Hepatocyte (in vitro differentiated cells): Measurements from ENCODE around the gene THRSP. TPM values are rescaled to one million over a fixed set of nuclear protein-coding genes. Genes with fewer than 3 reads are reported as not detected.

Experiments
- DNase-seq: peaks from one replicate; pipeline ENCODE4 v3.0.0-alpha.2; 2016; ENCODE audit warnings: low spot score
- H2AFZ ChIP-seq: fragments of 200-600 bp; sonication (generic); 2 replicates; pipeline ENCODE4 v1.6.0; 2016; ENCODE audit warnings: antibody characterized with exemption, mild to moderate bottlenecking
- H3K27ac ChIP-seq: fragments of 200-600 bp; sonication (generic); 2 replicates; pipeline ENCODE4 v1.5.1; 2016; ENCODE audit warnings: mild to moderate bottlenecking
- H3K27me3 ChIP-seq: fragments of 200-600 bp; sonication (generic); 2 replicates; pipeline ENCODE4 v1.6.1; 2016
- H3K36me3 ChIP-seq: fragments of 200-600 bp; sonication (generic); replicated peaks from 2 replicates; pipeline ENCODE4 v1.5.1; 2016; ENCODE audit warnings: low read depth; ENCODE audit not compliant: insufficient read depth
- H3K4me1 ChIP-seq: fragments of 200-600 bp; sonication (generic); 2 replicates; pipeline ENCODE4 v1.5.1; 2016; ENCODE audit warnings: mild to moderate bottlenecking, moderate library complexity; ENCODE audit not compliant: insufficient read depth
- H3K4me2 ChIP-seq: fragments of 200-600 bp; sonication (generic); 2 replicates; pipeline ENCODE4 v1.6.0; 2016
- H3K4me3 ChIP-seq: fragments of 200-600 bp; sonication (generic); 2 replicates; pipeline ENCODE4 v1.5.1; 2016; ENCODE audit warnings: mild to moderate bottlenecking
- H3K79me2 ChIP-seq: fragments of 200-600 bp; sonication (generic); 2 replicates; pipeline ENCODE4 v1.6.0; 2017; ENCODE audit warnings: mild to moderate bottlenecking
- H3K9me2 ChIP-seq: fragments of 200-600 bp; sonication (generic); replicated peaks from 2 replicates; pipeline ENCODE4 v1.6.0; 2017; ENCODE audit warnings: mild to moderate bottlenecking; ENCODE audit not compliant: insufficient read depth
- H3K9me3 ChIP-seq: fragments of 200-600 bp; sonication (generic); 2 replicates; pipeline ENCODE4 v1.5.1; 2016; ENCODE audit warnings: low read depth, mild to moderate bottlenecking
- H4K20me1 ChIP-seq: fragments of 200-600 bp; sonication (generic); 2 replicates; pipeline ENCODE4 v1.6.0; 2016; ENCODE audit warnings: mild to moderate bottlenecking; ENCODE audit not compliant: insufficient read depth, poor library complexity, severe bottlenecking
- CTCF ChIP-seq: fragments of 200-600 bp; sonication (generic); IDR thresholded peaks from 2 replicates; pipeline ENCODE4 v1.5.1; 2016; ENCODE audit warnings: antibody characterized with exemption, mild to moderate bottlenecking; ENCODE audit not compliant: poor library complexity
- EZH2 ChIP-seq: fragments of 200-600 bp; sonication (generic); IDR thresholded peaks from 2 replicates; pipeline ENCODE4 v1.6.1; 2016; ENCODE audit warnings: antibody characterized with exemption, mild to moderate bottlenecking, borderline replicate concordance
- EZH2phosphoT487 ChIP-seq: fragments of 200-600 bp; sonication (generic); IDR thresholded peaks from one replicate; pipeline ENCODE4 v1.6.1; 2018; ENCODE audit warnings: antibody characterized with exemption, mild to moderate bottlenecking, low read depth, moderate library complexity; ENCODE audit not compliant: unreplicated experiment, severe bottlenecking
- WGBS: methylation state at CpG from one replicate; pipeline ENCODE4 v1.1.6; 2016; ENCODE audit warnings: low lambda C conversion rate; ENCODE audit errors: missing lambda C conversion rate; 5-methylcytosine and 5-hydroxymethylcytosine counted together
- polyA plus RNA-seq: library from polyadenylated mRNA; unstranded; fragments of >200 nt; fragmentation: Nextera tagmentation; extraction: Ambion mirVana; gene quantifications from 2 replicates; pipeline ENCODE4 v1.2.1, GENCODE V29; 2016
- total RNA-seq: library from RNA; depleted of rRNA; stranded (reverse); fragments of >200 nt; gene quantifications from 2 replicates; pipeline ENCODE4 v1.2.3, GENCODE V29; 2014

Gene THRSP
- total and polyA plus RNA-seq, 2 experiments from 2014 or later: 0.17 TPM

GRCh38 chr11:78060533-78060932 is 3.1 kb upstream of the THRSP start:
- H3K4me1 ChIP-seq: no peaks in the 10 kb centered on the region
- H3K4me2 ChIP-seq: no peak overlapping the region
- H3K27me3 ChIP-seq: no peaks in the 10 kb centered on the region
- H3K79me2 ChIP-seq: no peaks in the 10 kb centered on the region
- H2AFZ ChIP-seq: no peak overlapping the region
- no peaks in the 10 kb centered on the region for H4K20me1 ChIP-seq
- H3K4me3 ChIP-seq: no peak overlapping the region
- no peaks in the 10 kb centered on the region for H3K36me3 ChIP-seq
- no peak for DNase-seq
- no peaks in the 10 kb centered on the region for H3K9me3 ChIP-seq
- no peak for TF ChIP-seq CTCF
- no peaks in the 10 kb centered on the region for H3K9me2 ChIP-seq
- no peak overlapping the region for H3K27ac ChIP-seq
- WGBS: 97% methylated on average over 8 of the region's 8 CpGs

- Histone ChIP-seq H3K36me3 (no peaks in the 10 kb centered on the region), H3K27ac (no peak overlapping the region), H3K9me3 (no peaks in the 10 kb centered on the region), H3K4me2 (no peak overlapping the region), H3K9me2 (no peaks in the 10 kb centered on the region), H3K4me3 (no peak overlapping the region), H3K79me2 (no peaks in the 10 kb centered on the region), H3K27me3 (no peaks in the 10 kb centered on the region), H4K20me1 (no peaks in the 10 kb centered on the region), H3K4me1 (no peaks in the 10 kb centered on the region), H2AFZ (no peak overlapping the region)
- TF ChIP-seq CTCF (no peak), EZH2 (no peak), EZH2phosphoT487 (no peak)
- 72% methylated on average over 4 of the region's 4 CpGs for WGBS
- DNase-seq: no peak
Measured at GRCh38 chr11:78061088-78061920, 2.4 kb upstream of the THRSP start.

GRCh38 chr11:78061921-78062311 is 1.7 kb upstream of the THRSP start:
- Histone ChIP-seq H2AFZ (no peak overlapping the region), H3K27me3 (no peaks in the 10 kb centered on the region), H3K9me3 (no peaks in the 10 kb centered on the region), H3K9me2 (no peaks in the 10 kb centered on the region), H3K4me2 (no peak overlapping the region), H3K79me2 (no peaks in the 10 kb centered on the region), H4K20me1 (no peaks in the 10 kb centered on the region), H3K4me1 (no peaks in the 10 kb centered on the region), H3K36me3 (no peaks in the 10 kb centered on the region), H3K4me3 (no peak overlapping the region), H3K27ac (no peak overlapping the region)
- TF ChIP-seq CTCF: no peak
- TF ChIP-seq EZH2: no peak
- no peak for TF ChIP-seq EZH2phosphoT487
- 33% methylated on average over 4 of the region's 4 CpGs for WGBS
- DNase-seq: no peak
